ENCODE data around the gene FIG4.
"Not testable (repeated sequence)": the region's sequence is repeated elsewhere in the genome, so short reads cannot be mapped to it uniquely, and the experiment has no call there.

FIG4 gene

GRCh38 chr6:109834595-109835437 is 143.7 kb downstream of the FIG4 start:
- in situ Hi-C loops (cut with MboI; ENCODE audit: low sequenced_read_pairs) = no loop called here

GRCh38 chr6:109840034-109840433 is 148.9 kb downstream of the FIG4 start:
- in situ Hi-C loops (cut with MboI; ENCODE audit: low sequenced_read_pairs) = no loop called here
- H3K4me3 ChIP-seq = no peak overlapping the region
- no peak for DNase-seq (ENCODE audit: low spot score in 2 of 2)
- no peaks in the 10 kb centered on the region for H3K36me3 ChIP-seq (replicated peaks)
- no peaks in the 10 kb centered on the region for H3K27me3 ChIP-seq (ENCODE audit: low read depth)
- H3K4me1 ChIP-seq = no peaks in the 10 kb centered on the region
- H3K9me3 ChIP-seq = no peaks in the 10 kb centered on the region

More at GRCh38 chr6:109834595-109835437, 143.7 kb downstream of the FIG4 start:
- no peaks in the 10 kb centered on the region for H3K27me3 ChIP-seq (ENCODE audit: low read depth)
- H3K4me3 ChIP-seq = no peak overlapping the region
- H3K4me1 ChIP-seq = no peaks in the 10 kb centered on the region
- no peaks in the 10 kb centered on the region for H3K36me3 ChIP-seq (replicated peaks)
- H3K9me3 ChIP-seq = no peaks in the 10 kb centered on the region
- no peak for DNase-seq (ENCODE audit: low spot score in 2 of 2)

- Histone ChIP-seq H3K4me3 (no peak overlapping the region), H3K27me3 (ENCODE audit: low read depth) (no peaks in the 10 kb centered on the region), H3K36me3 (replicated peaks) (no peaks in the 10 kb centered on the region), H3K9me3 (no peaks in the 10 kb centered on the region), H3K4me1 (no peaks in the 10 kb centered on the region)
- in situ Hi-C loops (cut with MboI; ENCODE audit: low sequenced_read_pairs) = no loop called here
- no peak for DNase-seq (ENCODE audit: low spot score in 2 of 2)
Measured at GRCh38 chr6:109840796-109841195, 149.7 kb downstream of the FIG4 start.

- in situ Hi-C loops (cut with MboI; ENCODE audit: low sequenced_read_pairs) = no loop called here
Measured at GRCh38 chr6:109841869-109842268, 150.8 kb downstream of the FIG4 start.

GRCh38 chr6:109852713-109853112 is 161.6 kb downstream of the FIG4 start:
- H3K4me3 ChIP-seq = no peak overlapping the region
- no peaks in the 10 kb centered on the region for H3K9me3 ChIP-seq
- no peak for DNase-seq (ENCODE audit: low spot score in 2 of 2)
- H3K4me1 ChIP-seq = peaks cover 5% of the 10 kb centered on the region
- H3K27me3 ChIP-seq (ENCODE audit: low read depth) = no peaks in the 10 kb centered on the region
- H3K36me3 ChIP-seq (replicated peaks) = no peaks in the 10 kb centered on the region
- in situ Hi-C loops (cut with MboI; ENCODE audit: low sequenced_read_pairs) = no loop called here

More at GRCh38 chr6:109841869-109842268, 150.8 kb downstream of the FIG4 start:
- Histone ChIP-seq H3K9me3 (no peaks in the 10 kb centered on the region), H3K4me1 (no peaks in the 10 kb centered on the region), H3K27me3 (ENCODE audit: low read depth) (no peaks in the 10 kb centered on the region), H3K4me3 (no peak overlapping the region), H3K36me3 (replicated peaks) (no peaks in the 10 kb centered on the region)
- DNase-seq (ENCODE audit: low spot score in 2 of 2) = no peak

GRCh38 chr6:109853426-109853825 is 162.3 kb downstream of the FIG4 start:
- no peak for DNase-seq (ENCODE audit: low spot score in 2 of 2)

GRCh38 chr6:109853951-109854350 is 162.9 kb downstream of the FIG4 start:
- no peak for DNase-seq (ENCODE audit: low spot score in 2 of 2)
- Histone ChIP-seq H3K4me1 (peaks cover 5% of the 10 kb centered on the region), H3K9me3 (no peaks in the 10 kb centered on the region), H3K27me3 (ENCODE audit: low read depth) (no peaks in the 10 kb centered on the region), H3K36me3 (replicated peaks) (no peaks in the 10 kb centered on the region), H3K4me3 (no peak overlapping the region)
- in situ Hi-C loops (cut with MboI; ENCODE audit: low sequenced_read_pairs) = no loop called here

More at GRCh38 chr6:109853426-109853825, 162.3 kb downstream of the FIG4 start:
- H3K36me3 ChIP-seq (replicated peaks) = no peaks in the 10 kb centered on the region
- in situ Hi-C loops (cut with MboI; ENCODE audit: low sequenced_read_pairs) = no loop called here
- H3K4me1 ChIP-seq = peaks cover 5% of the 10 kb centered on the region
- H3K4me3 ChIP-seq = no peak overlapping the region
- H3K27me3 ChIP-seq (ENCODE audit: low read depth) = no peaks in the 10 kb centered on the region
- H3K9me3 ChIP-seq = no peaks in the 10 kb centered on the region

- no peaks in the 10 kb centered on the region for H3K9me3 ChIP-seq
- peaks cover 5% of the 10 kb centered on the region for H3K4me1 ChIP-seq
- DNase-seq (ENCODE audit: low spot score in 2 of 2) = peak; percentile 65 to 86
- H3K4me3 ChIP-seq = no peak overlapping the region
- no peaks in the 10 kb centered on the region for H3K27me3 ChIP-seq (ENCODE audit: low read depth)
- in situ Hi-C loops (cut with MboI; ENCODE audit: low sequenced_read_pairs) = no loop called here
- no peaks in the 10 kb centered on the region for H3K36me3 ChIP-seq (replicated peaks)
Measured at GRCh38 chr6:109854541-109855308, 163.6 kb downstream of the FIG4 start.

- H3K4me1 ChIP-seq; DNase-seq (ENCODE audit: low spot score in 2 of 2); H3K36me3 ChIP-seq (replicated peaks); H3K27me3 ChIP-seq (ENCODE audit: low read depth); in situ Hi-C loops (cut with MboI; ENCODE audit: low sequenced_read_pairs); H3K4me3 ChIP-seq; H3K9me3 ChIP-seq: not testable (repeated sequence)
Measured at GRCh38 chr6:109855476-109856040, 164.5 kb downstream of the FIG4 start.

- DNase-seq (ENCODE audit: low spot score in 2 of 2) = no peak
- H3K4me3 ChIP-seq = no peak overlapping the region
- no peaks in the 10 kb centered on the region for H3K36me3 ChIP-seq (replicated peaks)
- H3K27me3 ChIP-seq (ENCODE audit: low read depth) = no peaks in the 10 kb centered on the region
- in situ Hi-C loops (cut with MboI; ENCODE audit: low sequenced_read_pairs) = no loop called here
- H3K4me1 ChIP-seq = no peaks in the 10 kb centered on the region
- no peaks in the 10 kb centered on the region for H3K9me3 ChIP-seq
Measured at GRCh38 chr6:109861946-109862345, 170.8 kb downstream of the FIG4 start.

- H3K27me3 ChIP-seq (ENCODE audit: low read depth) = no peaks in the 10 kb centered on the region
- H3K4me3 ChIP-seq = no peak overlapping the region
- no peaks in the 10 kb centered on the region for H3K9me3 ChIP-seq
- no peaks in the 10 kb centered on the region for H3K36me3 ChIP-seq (replicated peaks)
- in situ Hi-C loops (cut with MboI; ENCODE audit: low sequenced_read_pairs) = no loop called here
- H3K4me1 ChIP-seq = no peaks in the 10 kb centered on the region
- no peak for DNase-seq (ENCODE audit: low spot score in 2 of 2)
Measured at GRCh38 chr6:109864050-109864449, 173.0 kb downstream of the FIG4 start.

GRCh38 chr6:109865968-109866367 is 174.9 kb downstream of the FIG4 start:
- no peaks in the 10 kb centered on the region for H3K4me1 ChIP-seq
- peak in 1 of 2 experiments; percentile 11 for DNase-seq (ENCODE audit: low spot score in 2 of 2)
- no peak overlapping the region for H3K4me3 ChIP-seq
- H3K9me3 ChIP-seq = no peaks in the 10 kb centered on the region
- no peaks in the 10 kb centered on the region for H3K36me3 ChIP-seq (replicated peaks)
- no peaks in the 10 kb centered on the region for H3K27me3 ChIP-seq (ENCODE audit: low read depth)
- in situ Hi-C loops (cut with MboI; ENCODE audit: low sequenced_read_pairs) = no loop called here

- DNase-seq (ENCODE audit: low spot score in 2 of 2) = peak in 1 of 2 experiments; percentile 13
- in situ Hi-C loops (cut with MboI; ENCODE audit: low sequenced_read_pairs) = no loop called here
- no peaks in the 10 kb centered on the region for H3K4me1 ChIP-seq
- H3K4me3 ChIP-seq = no peak overlapping the region
- no peaks in the 10 kb centered on the region for H3K9me3 ChIP-seq
- H3K27me3 ChIP-seq (ENCODE audit: low read depth) = no peaks in the 10 kb centered on the region
- H3K36me3 ChIP-seq (replicated peaks) = no peaks in the 10 kb centered on the region
Measured at GRCh38 chr6:109867009-109867969, 176.2 kb downstream of the FIG4 start.
